NCI-H2227 treated with DMSO at 0.1 percent for 48 hours (cell line): ENCODE data around the gene GGA2.
"Not testable (repeated sequence)": the region's sequence is repeated elsewhere in the genome, so short reads cannot be mapped to it uniquely, and the experiment has no call there.

Source experiments
- DNase-seq: peaks from one replicate; lab custom pipeline; 2025; lab: John Stamatoyannopoulos, UW

Gene GGA2

DNA sequence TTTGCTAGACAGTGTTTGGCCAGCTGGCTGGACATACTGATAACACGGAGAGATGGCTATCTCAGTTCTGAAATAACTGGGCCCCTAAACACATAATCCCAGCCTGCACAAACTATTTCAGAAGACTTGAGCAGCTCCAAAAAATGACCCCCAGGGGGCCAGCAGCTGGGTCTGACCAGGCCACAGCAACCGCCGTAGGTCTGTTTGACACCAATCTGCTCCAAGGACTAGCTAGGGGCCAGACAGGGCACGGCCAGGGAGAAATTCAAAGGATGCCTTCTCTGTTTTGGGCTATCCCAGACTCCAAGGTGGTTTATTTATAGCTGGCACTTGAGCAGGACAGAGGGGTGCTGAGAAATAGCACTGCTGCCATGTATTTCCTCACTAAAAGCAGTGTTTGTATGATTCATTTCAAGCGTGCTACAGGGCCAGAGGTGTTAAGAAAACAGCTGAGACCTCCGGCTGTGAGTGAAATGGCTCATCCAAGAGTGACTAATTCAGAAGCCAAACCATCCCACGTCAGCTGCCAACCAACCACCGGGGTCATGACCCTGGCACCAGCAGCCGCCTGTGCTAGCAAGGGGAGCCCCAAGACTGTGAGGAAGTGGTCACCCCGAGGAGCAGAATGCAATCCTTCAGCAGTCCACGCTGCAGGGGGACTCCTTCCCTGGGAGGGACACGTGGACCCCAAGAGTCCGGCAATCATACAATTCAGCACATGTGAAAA is 5.7 kb downstream of the GGA2 start:
- peak; percentile 24 for DNase-seq

DNA sequence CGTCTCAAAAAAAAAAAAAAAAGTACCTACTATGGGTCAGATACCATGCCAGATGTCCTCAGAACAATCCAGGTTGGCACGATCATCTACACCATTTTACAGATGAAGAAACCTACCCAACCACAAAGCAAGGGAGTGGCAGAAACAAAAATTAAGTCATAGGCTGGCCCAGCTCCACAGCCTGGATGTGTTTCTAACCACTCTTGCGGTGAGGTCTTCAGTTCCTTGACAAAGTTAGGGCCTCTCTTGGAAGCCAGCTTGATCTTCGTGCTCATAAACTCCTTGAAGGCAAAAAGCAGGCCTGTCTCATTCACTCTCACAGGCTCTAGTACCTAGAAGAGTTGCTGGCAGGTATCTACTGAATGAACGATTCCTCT is 6.2 kb downstream of the GGA2 start:
- DNase-seq = no peak

DNA sequence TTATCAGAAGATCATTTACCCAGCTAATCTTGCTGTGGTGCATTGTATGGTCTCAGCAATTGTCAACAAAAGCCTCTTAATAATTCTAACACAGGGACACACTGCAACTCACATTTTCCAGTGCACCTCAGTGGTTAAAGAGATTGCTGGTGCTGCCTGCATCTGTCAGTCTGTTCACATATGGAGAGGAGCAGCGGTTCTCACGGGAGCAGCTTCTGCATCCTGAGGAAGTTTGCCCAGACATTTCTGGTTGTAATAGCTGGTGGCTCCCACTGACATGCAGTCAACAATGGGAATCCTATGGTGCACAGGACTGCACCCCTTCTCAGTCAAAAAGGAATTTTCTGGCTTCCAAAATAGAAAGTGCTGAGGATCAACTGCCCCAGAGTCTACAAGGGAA is 7.8 kb downstream of the GGA2 start:
- DNase-seq = no peak

DNA sequence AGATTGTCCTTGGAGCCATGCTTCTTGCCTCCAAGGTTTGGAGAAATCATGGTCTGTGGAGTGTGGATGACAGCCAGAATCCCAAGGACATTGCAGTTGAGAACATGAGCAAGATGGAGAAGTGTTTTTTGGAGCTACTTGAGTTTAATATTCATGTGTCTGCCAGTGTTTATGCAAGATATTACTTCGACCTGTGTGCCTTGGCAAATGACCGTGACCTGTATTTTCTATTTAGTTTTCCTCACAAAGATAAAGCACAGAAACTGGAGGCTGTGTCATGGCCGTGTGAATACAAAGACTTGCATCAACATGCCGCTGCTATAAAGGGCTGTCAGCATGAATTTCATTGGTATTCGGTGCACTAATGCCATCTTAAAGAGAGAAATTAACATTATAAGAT is 9.0 kb downstream of the GGA2 start:
- DNase-seq = no peak

DNA sequence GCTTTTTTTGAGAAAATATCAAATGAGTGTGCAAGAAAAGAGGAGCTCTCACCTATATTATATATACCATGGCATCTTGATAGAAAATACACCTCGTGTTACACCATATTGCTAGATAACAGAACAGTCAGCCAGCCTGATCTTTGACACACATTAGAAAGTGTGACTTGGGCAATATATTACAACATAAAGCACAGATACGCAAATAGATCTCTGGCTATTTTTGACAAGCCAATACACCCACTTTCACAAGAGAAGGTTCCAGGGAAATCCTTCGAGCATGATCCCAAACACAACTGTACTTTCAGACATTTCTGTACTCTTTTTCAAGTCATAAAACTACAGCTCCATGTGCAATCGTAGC is 9.4 kb downstream of the GGA2 start:
- DNase-seq = no peak

DNA sequence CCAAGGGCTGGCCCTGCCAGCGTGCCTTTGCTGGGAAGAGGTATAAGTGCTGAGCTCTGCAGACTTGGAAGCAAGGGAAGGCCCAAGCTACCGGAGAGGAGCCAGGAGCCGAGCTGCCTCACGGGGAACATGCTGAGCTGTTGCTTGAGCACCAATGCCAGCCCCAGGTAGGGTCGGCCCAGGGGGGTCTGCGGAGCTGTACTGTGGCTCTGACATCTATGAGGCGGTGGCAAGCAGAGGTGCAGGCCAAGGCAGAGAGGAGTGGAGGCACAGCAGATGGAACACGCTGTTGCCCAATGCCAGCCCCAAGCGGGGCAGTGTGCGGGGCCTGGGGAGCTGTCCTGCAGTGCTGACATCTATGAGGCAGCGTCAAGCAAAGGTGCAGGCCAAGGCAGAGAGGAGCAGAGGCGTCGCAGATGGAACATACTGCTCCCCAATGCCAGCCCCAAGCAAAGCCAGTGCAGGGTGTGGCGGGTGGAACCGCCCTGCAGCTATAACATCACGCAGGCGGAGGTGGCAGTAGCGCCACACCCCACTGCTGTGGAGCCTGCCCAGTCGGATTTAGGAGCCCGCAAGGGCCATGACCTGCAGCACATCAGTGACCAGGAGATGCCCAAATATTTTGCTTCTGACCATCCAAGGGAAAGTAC is 10.0 kb downstream of the GGA2 start:
- no peak for DNase-seq

DNA sequence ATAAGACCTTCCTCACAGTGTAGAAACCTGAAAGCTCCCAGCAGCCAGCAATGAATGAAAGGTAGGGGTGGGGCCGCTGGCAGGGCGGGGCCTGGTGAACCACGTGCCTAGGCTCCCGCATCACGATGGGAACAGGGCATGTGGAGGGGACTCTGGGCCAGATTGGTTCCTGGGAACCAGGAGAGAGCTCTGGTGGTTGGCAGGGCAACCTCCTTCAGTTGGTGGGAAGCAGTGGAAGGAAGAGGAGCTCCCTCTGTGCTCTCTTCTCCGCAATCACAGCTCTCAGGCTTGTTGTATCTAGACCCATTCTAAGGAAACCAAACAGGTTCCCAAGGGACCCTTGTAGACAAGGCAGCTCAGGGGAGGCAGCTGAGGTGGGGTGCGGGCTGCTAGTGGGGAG is 10.5 kb downstream of the GGA2 start:
- DNase-seq = no peak

DNA sequence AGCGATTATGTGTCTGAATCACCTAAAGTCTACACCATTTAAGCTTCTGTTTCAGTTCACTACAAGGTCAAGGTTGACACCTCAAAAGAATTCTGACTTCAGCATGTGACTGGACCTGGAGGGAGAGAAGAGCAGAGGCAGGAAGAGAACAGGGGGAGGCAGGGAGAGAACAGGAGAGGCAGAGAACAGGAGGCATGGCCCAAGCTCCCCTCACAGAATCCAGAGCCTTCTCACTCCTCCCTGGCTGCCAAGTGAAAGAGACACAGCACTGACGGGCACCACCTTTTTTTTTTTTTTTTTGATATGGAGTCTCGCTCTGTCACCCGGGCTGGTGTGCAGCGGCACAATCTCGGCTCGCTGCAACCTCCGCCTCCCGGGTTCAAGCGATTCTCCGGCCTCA is 11.4 kb downstream of the GGA2 start:
- no peak for DNase-seq

DNA sequence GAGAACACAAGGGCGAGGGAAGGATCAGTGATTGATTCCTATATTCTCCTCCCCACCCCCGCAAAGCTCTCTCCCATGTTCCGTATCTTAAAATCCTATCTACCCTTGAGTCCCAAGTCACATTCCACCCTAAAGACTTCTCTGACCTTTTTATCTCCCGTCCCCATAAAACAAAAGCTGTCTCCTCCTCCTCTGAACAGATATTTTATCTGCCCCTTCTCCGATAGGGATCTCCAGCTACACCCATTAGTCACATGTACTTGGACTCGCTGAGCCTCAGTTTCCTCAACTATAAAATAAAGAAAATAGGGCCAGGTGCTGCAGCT is 12.8 kb downstream of the GGA2 start:
- no peak for DNase-seq

DNA sequence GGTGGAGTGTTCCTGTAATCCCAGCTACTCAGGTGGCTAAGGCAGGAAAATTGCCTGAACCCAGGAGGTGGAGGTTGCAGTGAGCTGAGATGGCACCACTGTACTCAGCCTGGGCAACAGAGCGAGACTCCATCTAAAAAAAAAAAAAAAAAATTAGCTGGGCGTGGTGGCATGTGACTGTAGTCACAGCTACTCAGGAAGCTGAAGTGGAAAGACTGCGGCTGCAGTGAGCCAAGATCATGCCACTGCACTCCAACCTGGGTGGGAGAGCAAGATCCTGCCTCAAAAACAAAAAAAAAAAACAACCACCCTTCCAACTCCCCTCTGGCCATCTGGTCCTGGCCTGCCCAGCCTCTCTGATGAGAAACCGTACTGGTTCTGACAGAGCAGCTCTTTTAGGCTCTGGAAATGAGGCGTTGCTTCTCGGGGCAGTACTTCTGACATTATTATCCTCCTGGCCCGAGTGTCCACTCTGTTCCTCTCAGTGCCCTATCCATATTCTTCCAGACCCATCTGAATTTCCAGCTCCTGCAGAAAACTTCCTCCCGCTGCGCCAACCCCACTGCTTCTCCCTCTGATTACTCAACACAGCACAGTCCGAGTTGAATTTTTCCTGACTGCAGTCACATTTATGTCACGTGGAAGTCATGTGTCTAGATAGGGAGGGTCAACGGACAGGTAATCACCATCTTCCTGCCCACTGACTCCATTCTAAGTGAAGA is 13.3 kb downstream of the GGA2 start:
- peak; percentile 5 for DNase-seq

DNA sequence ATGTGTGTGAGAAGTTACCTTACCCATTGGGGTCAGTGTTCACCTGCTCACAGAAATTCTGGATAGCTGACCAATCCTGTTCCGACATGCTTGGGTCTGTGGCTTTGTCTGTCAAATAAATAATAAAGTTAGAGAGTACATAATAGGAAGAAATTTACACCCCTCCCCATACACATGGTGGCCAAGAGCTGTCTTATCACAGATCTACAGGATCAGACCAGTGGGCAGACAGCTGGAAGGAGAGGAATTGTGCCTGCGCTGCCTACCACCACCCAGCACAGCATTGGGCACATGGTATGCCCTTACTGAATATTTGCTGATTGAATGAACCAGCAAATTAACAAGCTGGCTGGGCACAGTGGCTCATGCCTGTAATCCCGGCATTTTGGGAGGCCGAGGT is 14.6 kb downstream of the GGA2 start:
- no peak for DNase-seq

DNA sequence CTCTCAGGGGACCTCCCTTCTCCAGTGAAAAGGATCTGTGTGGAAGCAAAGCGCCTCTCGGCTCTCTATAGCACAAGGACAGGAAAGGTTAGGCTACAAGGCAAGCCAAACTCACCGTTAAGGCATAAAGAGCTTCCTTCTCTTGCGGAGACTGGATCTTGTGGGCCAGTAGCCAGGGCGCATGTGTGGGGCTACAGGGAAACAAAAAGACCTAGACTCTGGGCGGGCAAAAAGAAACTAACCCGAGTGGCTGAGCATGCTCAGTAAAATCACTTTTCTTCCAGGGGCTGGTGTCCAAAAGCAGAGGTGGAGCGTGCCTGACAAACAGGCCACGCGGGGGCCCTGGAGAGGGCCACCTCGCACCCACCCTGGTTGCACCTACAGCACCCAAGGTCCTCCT is 16.1 kb downstream of the GGA2 start:
- DNase-seq = no peak

DNA sequence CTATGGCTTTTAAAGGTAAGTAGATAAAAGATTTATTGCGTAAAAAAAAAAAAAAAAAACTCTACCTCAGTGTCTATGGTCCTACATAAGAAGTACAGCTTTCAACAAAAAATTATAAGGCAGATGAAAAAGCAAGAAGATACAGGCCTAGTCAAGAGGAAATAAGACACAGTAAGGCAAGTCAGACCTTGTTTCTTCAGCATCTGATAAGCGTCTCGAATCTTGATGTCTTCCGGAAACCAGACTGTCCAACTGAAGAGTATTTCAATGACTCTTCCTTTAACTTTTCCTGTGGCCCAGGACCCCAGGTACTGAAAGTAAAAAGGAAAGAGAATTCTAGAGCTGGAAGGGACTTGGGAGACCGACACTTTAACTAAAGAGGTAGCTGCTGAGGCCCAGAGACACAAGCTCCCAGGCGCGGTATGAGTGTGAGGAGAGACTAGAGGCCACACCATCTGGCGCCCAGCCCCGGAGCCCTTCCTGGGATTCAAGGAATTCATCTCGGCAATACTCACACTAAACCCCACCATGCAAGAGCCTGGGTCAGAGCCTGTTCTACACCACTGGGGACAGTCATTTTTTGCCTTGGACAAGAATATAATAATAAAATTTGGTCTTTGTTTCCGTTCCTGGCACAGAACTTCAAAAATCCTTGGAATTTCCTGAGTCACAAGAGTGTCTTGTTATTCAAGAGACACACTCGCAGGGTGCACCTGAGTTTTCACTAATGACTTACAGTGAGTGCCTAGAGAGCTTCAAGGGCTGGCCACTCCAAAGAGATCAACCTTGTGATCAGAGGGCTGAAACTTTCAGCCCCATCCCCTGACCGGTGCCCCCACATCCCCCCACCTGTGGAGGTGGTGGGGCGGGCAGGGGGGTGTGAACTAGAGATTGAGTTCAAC is 18.6 kb downstream of the GGA2 start:
- no peak for DNase-seq

DNA sequence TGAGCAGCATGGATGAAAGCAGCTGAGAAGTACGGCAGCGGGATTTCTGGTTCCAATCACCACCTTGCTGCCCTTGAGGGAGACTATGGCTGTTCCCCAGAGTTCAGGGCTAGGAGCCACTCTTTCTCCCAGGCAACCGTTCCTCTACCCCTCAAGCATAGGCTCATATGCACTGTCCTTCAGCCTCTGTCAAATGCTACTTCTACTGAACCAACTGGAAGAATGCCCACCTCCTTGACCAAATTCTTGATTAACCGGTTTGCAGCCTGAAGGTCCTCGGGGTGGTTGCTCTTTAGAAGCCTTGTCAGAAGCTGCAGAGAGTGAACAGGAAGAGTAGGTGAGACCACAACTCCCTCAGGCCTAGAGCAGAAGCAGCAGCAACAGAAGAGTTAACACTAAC is 23.8 kb downstream of the GGA2 start:
- no peak for DNase-seq

DNA sequence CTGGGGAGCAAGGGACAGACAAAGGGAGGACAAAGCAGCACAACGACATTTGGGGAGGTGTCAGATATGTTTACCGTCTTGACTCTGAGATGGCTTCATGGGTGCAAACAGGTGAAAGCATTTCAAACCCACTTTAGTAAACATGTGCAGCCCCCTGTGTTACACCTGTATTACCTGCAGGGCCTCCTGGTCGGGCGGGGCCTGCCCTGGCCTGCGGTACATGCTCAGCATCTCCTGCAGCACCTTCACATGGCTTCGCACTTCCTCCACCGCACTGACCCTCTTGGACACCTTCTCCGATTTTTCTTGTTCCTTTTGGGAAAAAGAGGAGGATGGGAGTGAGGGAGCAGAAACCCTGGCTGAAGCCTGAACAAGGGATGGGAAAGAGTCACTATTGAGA is 24.5 kb downstream of the GGA2 start:
- DNase-seq = no peak

DNA sequence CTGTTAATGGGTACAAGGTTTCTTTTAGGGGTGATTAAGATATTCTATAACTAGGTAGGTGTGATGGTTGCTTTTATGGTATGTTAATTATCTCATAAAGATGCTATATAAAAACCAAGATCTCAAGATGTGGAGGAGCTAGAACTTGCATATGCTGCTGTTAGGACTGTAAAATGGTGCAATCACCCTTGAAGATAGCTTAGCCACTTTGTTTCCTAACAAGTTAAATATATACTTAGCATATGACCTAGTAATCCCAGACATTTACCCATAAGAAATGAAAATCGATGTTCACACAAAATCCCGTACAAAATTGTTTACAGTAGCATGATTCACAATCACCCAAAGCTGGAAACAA is 25.1 kb downstream of the GGA2 start:
- DNase-seq = no peak

DNA sequence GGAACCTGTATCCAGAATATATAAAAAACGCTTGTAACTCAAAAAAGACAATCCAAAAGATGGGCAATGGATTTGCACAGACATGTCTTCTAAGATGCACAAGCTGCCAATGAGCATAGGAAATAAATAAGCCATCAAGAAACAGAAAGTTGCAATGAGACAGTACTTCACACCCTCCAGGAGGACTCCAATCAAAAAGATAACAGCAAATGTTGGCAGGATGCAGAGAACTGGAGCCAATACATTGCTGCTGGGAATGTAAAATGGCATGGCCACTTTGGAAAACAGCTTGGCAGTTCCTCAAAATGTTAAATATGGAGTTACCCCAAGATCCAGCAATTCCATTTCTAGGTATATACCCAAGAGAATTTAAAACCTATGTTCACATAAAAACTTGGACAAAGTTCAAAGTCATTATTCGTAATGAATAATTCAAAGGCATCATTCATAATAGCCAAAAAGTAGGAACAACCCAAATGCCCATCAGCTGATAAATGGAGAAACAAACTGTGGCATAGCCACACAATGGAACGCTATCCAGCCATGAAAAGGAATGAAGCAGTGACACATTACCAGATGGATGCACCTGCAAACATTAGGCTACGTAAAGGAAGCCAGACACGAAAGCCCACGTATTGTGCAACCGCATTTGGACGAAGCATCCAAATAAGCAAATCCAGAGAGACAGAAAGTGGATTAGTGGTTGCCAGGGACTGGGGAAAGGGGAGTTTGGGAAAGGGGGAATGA is 25.6 kb downstream of the GGA2 start:
- no peak for DNase-seq

DNA sequence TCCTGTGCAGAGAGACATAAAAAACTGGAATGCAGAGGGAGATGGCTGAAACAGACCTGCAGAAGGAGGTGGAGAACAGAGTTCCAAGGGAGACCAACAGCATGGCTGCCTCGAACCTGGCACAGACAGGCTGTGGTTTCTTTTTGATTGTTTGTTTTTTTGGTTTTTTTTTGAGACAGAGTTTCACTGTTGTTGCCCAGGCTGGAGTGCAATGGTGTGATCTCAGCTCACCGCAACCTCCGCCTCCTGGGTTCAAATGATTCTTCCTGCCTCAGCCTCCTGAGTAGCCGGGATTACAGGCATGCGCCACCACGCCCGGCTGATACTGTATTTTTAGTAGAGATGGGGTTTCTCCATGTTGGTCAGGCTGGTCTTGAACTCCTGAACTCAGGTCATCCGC is 26.8 kb downstream of the GGA2 start:
- not testable (repeated sequence) for DNase-seq

DNA sequence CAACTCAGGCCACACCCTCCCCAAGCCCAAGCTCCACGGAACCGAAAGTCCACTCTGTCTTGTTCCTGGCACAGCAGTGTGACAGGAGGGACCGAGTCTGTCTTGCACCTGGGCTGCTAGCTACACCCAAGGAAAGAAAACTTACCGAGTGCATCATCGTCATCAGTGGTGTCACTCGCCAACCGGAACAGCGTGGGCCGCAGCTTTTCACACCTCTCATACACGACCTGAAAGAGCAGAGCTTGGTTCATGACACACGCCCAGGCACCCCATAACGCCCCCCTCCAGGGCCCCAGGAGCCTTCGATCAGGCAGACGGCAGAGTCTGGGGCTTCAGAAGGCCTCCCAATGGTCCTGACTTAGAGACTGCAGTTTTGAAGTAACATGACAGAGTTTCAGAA is 27.5 kb downstream of the GGA2 start:
- DNase-seq = no peak

DNA sequence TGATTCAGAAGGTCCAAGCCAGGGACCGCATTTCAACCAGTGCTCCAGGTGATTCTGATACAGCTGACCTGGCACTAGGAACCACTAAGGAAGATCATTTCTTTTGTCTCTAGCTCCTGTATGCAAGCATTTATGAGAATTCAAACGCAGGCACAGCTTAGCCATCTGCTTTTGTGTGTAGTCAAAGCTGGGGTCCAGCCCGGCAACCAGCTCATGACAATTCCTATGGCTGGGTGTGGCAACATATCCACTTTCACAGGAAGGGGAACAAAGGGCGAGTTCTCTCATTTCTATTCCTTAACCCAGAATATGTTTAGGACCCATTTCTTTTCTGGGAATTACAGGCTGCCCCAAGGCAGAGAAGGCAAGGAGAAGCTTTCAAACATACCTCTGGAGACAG is 30.0 kb downstream of the GGA2 start:
- DNase-seq = no peak

DNA sequence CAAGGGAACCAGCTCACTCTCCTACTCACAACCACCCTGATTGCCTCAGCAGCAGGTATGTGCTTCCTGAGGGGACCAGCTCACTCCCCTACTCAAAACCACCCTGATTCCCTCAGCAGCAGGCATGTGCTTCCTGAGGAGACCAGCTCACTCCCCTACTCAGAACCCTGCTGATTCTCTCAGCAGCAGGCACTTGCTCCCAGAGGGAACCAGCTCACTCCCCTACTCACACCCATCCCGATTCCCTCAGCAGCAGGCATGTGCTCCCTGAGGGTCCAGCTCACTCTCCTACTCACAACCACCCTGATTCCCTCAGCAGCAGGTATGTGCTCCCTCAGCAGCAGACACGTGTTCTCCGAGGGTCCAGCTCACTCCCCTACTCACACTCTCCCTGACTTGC is 31.2 kb downstream of the GGA2 start:
- no peak for DNase-seq

DNA sequence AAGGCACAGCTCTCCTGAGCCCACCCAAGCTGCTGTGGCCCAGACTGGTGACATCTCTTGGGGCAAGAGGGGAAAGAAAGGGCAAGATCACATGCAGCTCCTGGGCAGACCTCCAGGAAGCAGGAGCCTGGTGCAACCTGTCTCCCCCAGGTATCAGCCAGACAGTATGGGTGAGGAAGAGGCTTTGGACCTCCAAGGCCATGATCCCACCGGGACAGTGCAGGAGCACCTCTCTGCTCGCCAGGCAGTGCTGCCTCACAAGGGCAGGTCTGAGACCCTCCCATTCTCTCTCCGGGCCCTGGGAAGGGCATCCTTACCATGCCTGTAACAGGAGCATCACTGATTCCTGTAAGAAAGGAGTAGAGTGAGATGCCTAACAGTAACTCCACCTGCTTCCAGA is 31.7 kb downstream of the GGA2 start:
- no peak for DNase-seq
